ENCODE measurements around the gene ZBTB7A. TPM values are rescaled to one million over a fixed set of nuclear protein-coding genes. Genes with fewer than 3 reads are reported as not detected.
A peak's percentile ranks its signal among the peaks of the same experiment; 100 is the strongest.

The ZBTB7A gene
- total RNA-seq, 2 donors from 2014 or later, result 47.3 to 51.1 TPM

DNA sequence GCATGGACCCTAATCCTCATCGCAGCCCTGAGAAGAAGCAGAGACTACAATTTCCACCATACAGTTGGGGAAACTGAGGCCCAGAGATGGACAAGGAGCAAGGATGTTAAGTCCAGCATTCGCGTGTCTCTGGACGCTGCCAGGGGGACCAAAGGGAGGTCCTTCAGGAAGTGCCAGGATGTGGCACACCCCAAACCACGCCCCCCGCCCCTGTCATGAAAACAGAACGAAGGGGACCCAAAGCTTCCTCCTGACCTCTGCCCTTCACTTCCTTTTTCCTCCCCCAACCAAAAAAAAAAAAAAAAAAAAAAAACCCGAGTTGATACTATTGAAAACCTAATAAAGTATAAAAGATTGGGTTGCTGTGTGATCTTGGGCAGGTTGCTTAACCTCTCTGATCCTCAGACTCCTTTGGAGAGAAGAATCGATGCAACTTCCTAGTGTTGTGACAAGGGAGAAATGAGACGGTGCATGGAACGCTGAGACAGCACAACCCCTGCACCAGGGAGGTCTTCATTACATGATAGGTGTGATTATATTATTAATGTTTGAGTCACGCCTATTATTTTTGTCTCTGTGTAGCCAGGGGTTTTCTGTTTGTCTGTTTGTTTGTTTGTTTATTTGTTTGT is 2.7 kb upstream of the ZBTB7A start:
- no peak for DNase-seq
- Mint-ChIP-seq H3K36me3 (ENCODE audit: low read depth) (peaks cover 2% of the 10 kb centered on the region), H3K27me3 (no peaks in the 10 kb centered on the region), H3K27ac (peak overlapping the region; percentile 85), H3K4me3 (peak overlapping the region; percentile 89), H3K4me1 (peaks cover 15% of the 10 kb centered on the region)
- ATAC-seq, result no peak
- H3K9me3 ChIP-seq (ENCODE audit: control insufficient read depth, low read length, poor library complexity, severe bottlenecking), result no peaks in the 10 kb centered on the region

DNA sequence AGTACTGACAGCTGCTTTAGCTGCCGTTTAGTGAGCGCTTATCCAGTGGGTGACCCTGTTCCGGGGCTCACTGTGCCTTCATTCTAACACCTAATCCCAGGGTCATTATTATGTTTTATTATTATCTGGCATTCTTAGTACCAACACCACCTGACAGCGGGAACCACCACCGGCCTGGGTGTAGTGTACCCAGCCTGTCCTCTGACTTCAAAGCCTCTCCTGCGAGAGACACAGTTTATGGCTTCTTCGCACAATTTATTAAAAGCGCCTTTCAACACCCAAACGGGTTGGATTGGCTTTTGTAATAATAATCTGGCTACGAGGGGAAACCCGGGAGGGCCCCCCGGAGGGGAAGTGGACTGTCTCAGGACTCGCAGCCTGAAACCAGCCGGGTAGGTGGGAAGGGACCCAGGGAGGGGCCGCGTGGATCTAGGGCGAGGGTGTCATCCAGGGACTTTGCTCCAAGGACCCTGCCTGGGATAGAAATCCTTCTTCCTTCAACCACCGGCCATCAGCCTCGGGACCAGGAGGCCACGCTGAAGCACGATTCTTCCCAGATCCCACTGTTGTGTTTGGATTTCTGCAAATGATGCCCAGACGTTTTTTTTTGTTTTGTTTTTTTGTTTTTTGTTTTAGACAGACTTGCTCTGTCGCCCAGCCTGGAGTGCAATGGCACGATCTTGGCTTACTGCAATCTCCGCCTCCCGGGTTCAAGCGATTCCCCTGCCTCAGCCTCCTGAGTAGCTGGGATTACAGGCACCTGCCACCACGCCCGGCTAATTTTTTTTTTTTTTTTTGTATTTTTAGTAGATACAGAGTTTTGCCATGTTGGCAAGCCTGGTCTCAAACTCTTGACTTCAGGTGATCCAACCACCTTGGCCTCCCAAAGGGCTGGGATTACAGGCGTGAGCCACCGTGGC is 1.6 kb upstream of the ZBTB7A start:
- H3K27me3 Mint-ChIP-seq, result no peaks in the 10 kb centered on the region
- H3K27ac Mint-ChIP-seq, result peak overlapping the region; percentile 85
- DNase-seq (no peak), ATAC-seq (no peak)
- H3K4me3 Mint-ChIP-seq, result peak overlapping the region; percentile 89
- H3K9me3 ChIP-seq (ENCODE audit: control insufficient read depth, low read length, poor library complexity, severe bottlenecking), result no peaks in the 10 kb centered on the region
- H3K36me3 Mint-ChIP-seq (ENCODE audit: low read depth), result peaks cover 2% of the 10 kb centered on the region
- H3K4me1 Mint-ChIP-seq, result peaks cover 17% of the 10 kb centered on the region

DNA sequence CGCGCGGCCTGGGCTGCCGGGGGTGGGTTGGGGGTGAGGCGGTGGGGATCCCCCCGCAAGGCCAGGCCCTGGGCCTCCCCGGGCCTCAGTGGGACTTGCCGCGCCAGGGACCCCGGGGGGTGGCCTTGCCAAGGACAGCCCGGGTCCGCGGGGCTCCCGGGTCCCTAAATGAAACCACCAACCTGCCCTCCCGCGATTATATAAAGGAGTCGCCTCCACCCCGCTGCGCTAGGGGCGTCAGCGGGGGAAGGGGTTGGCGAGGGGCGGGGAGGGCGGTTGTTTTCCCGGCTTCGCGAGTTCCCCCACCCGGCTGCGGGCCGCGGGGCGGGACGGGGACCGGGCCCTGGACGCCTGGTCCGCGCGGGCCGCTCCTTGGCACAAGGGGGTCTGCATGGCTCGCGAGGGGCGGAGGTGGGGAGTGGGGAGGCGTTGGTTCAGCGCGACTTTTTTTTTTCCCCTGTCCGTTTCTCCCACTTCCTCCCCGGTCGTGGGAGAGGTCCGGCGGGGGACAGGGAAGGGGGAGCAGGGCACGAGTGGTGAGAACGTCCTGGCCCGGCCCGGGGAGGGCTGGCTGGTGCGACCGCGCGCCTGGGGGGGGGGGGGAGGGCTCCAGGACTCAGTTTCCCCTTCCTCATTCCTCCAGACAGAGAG is 822 bp upstream of the ZBTB7A start:
- DNase-seq, result no peak
- peak; percentile 7 for ATAC-seq
- Mint-ChIP-seq H3K36me3 (ENCODE audit: low read depth) (peaks cover 2% of the 10 kb centered on the region), H3K4me1 (peaks cover 21% of the 10 kb centered on the region), H3K27ac (peak overlapping the region; percentile 85), H3K4me3 (peak overlapping the region; percentile 89), H3K27me3 (no peaks in the 10 kb centered on the region)
- no peaks in the 10 kb centered on the region for H3K9me3 ChIP-seq (ENCODE audit: control insufficient read depth, low read length, poor library complexity, severe bottlenecking)

DNA sequence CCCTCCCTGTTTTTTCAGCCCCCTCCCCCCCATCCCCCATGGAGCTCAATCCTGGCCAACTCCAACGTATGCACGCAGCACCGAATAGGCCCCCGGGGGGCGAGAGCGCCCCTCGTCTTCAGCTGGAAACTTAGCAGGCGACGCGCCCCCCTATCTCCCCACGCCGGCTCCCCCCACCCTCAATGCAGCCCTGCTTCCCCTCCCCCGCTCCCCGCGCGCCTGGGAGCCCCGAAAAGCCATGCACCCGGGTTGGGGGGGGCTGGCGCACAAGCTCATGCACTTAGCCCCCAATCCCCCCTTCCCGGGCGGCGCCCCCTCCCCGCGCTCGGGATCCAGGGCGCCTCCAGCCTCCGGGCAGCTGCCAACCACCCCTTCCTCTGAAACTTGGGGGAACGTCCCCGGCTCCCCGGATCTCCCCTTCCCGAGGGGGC is 508 bp downstream of the ZBTB7A start:
- no peaks in the 10 kb centered on the region for H3K27me3 Mint-ChIP-seq
- no peak overlapping the region for H3K27ac Mint-ChIP-seq
- peaks cover 25% of the 10 kb centered on the region for H3K4me1 Mint-ChIP-seq
- DNase-seq (peak in 2 of 3 donors; percentile 45 to 49), ATAC-seq (no peak)
- H3K9me3 ChIP-seq (ENCODE audit: control insufficient read depth, low read length, poor library complexity, severe bottlenecking), result no peaks in the 10 kb centered on the region
- peaks cover 2% of the 10 kb centered on the region for H3K36me3 Mint-ChIP-seq (ENCODE audit: low read depth)
- H3K4me3 Mint-ChIP-seq, result peak overlapping the region; percentile 67

DNA sequence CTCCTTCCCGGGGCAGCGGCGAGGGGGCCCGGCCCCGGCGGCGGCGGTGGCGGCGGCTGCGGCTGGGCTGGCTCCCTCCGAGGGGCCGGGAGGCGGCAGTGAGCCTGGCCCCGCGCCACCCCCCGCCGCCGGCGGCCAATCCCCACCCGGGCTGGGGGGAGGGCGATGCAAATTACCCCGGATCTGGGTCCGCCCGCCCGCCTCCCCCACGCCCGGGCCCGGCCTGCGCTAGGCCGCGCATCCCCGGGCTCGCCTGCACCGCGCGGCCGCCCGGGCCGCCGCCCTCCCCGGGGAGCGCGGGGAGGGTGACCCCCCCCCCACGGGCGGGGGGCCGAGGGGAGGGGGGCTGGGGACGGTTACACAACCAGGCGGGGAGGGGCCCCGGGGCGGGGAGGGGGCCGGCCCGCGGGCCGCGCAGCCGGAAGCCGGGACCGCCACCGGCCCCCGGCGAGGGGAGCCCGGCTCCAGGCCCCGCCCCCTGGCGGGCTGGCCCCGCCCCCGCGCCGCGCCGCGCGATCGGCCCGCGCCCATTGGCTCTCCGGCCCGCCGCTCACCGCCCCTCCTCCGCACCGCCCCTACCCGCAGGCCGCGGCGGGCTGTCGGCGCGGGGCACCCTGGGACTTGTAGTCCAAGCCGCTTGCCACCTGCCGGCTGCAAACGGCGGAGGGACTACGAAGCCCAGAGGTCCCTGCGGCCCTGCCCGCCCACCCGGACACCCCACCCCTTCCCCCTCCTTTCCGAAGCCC is 1.1 kb downstream of the ZBTB7A start:
- H3K4me3 Mint-ChIP-seq, result peak overlapping the region; percentile 67
- H3K27ac Mint-ChIP-seq, result no peak overlapping the region
- DNase-seq, result peak; percentile 98 to 99 (median 98)
- H3K27me3 Mint-ChIP-seq, result no peaks in the 10 kb centered on the region
- ATAC-seq, result peak; percentile 83
- peaks cover 2% of the 10 kb centered on the region for H3K36me3 Mint-ChIP-seq (ENCODE audit: low read depth)
- no peaks in the 10 kb centered on the region for H3K9me3 ChIP-seq (ENCODE audit: control insufficient read depth, low read length, poor library complexity, severe bottlenecking)
- peaks cover 25% of the 10 kb centered on the region for H3K4me1 Mint-ChIP-seq

DNA sequence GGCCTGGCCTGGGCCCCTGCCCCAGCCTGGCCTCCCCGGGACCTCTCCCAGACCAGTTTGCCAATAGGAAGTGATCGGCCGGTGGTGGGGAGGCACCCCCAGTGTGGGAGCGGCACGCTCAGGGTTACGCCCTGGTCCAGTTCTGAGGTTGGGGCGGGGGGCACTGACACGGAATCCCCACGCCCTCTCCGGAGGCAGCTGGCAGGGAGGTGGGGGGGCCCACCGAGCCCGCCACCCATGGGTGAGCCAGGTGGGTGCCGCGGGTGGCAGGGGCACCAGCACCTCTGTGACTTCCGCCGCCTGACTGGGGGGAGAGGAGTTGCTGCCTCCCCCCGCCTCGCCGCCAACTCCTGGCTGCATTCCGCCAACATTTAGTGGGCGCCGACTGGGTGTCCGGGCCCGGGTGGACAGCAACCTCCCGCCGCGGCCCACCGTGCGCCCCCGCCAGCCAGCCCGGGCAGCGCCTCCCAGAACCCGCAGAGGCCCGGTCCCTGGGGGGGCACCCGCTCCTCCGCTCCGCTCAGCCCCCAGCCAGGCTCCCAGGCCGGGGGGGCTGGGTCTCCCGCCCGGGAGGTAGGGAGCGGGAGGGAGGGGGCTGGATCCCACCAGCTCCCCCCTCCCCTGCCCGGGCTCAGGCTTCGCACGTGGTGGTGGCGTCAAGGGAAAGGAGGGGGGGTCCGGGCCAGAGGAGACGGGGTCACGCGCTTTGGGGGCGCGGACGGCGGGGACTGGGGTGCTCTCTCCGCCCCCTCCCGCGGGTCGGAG is 2.0 kb downstream of the ZBTB7A start:
- H3K4me3 Mint-ChIP-seq, result peak overlapping the region; percentile 90
- H3K36me3 Mint-ChIP-seq (ENCODE audit: low read depth), result peaks cover 2% of the 10 kb centered on the region
- peak overlapping the region; percentile 88 for H3K27ac Mint-ChIP-seq
- no peaks in the 10 kb centered on the region for H3K9me3 ChIP-seq (ENCODE audit: control insufficient read depth, low read length, poor library complexity, severe bottlenecking)
- ATAC-seq (no peak), DNase-seq (peak in 2 of 3 donors; percentile 41 to 46)
- H3K27me3 Mint-ChIP-seq, result no peaks in the 10 kb centered on the region
- peaks cover 27% of the 10 kb centered on the region for H3K4me1 Mint-ChIP-seq

DNA sequence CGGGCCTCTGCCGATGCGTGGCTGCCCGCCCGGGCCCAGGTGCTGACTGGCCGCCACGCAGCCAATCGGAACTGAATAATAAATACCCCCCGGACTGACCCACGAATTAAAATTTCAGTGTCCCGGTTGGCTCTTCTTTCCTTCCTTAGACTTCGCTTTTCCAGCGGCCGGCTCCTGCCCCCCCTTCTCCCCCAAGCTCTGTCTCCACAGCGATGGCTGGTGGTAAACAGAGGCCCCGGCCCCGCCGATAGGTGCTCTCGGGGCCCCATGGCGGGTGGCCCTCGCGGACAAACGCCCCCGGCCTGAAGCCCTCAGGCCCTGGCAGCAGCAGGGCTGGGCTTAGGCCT is 2.6 kb downstream of the ZBTB7A start:
- peak overlapping the region; percentile 88 for H3K27ac Mint-ChIP-seq
- H3K9me3 ChIP-seq (ENCODE audit: control insufficient read depth, low read length, poor library complexity, severe bottlenecking), result no peaks in the 10 kb centered on the region
- no peak for DNase-seq
- H3K27me3 Mint-ChIP-seq, result no peaks in the 10 kb centered on the region
- peaks cover 26% of the 10 kb centered on the region for H3K4me1 Mint-ChIP-seq
- peaks cover 2% of the 10 kb centered on the region for H3K36me3 Mint-ChIP-seq (ENCODE audit: low read depth)
- H3K4me3 Mint-ChIP-seq, result peak overlapping the region; percentile 90
- ATAC-seq, result no peak

DNA sequence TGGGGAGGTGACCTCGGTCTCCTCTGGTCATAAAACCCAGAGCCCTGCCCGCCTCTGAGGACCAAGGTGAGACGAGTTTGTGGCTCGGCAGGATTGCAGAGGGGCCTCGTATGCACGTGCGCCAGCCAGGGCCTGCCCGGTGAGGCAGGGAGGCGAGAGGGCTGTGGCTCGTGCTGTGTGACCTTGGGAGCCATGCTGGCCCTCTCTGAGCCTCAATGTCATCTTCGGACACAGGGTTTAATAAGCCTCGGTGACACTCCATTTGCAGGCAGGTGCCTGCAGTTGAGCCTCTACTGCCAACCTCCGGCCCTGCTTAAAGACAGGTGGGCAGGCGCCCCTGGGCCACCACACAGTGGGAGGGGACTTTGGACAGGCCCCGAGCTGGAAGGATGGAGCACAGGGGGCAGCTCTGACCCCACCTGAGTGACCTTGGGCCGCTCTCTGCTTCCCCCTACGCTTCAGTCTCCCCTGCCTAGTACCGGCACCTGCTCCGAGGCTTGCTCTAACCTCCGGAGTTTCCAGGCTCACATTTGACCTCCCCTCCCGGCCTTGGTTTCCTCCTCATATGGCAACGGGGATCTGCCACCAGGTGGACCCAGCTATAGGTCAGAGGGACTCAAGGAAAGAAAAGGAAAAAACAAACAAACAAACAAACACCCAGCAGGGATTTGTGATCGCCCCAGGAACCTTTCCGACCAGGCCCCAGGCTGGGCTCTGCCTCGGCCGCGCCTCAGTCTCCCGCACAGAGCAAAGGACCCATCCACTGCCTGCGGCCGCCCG is 3.1 kb downstream of the ZBTB7A start:
- Mint-ChIP-seq H3K4me1 (peaks cover 23% of the 10 kb centered on the region), H3K27me3 (no peaks in the 10 kb centered on the region), H3K4me3 (peak overlapping the region; percentile 90), H3K27ac (peak overlapping the region; percentile 88), H3K36me3 (ENCODE audit: low read depth) (peaks cover 2% of the 10 kb centered on the region)
- no peak for DNase-seq
- no peaks in the 10 kb centered on the region for H3K9me3 ChIP-seq (ENCODE audit: control insufficient read depth, low read length, poor library complexity, severe bottlenecking)
- no peak for ATAC-seq

DNA sequence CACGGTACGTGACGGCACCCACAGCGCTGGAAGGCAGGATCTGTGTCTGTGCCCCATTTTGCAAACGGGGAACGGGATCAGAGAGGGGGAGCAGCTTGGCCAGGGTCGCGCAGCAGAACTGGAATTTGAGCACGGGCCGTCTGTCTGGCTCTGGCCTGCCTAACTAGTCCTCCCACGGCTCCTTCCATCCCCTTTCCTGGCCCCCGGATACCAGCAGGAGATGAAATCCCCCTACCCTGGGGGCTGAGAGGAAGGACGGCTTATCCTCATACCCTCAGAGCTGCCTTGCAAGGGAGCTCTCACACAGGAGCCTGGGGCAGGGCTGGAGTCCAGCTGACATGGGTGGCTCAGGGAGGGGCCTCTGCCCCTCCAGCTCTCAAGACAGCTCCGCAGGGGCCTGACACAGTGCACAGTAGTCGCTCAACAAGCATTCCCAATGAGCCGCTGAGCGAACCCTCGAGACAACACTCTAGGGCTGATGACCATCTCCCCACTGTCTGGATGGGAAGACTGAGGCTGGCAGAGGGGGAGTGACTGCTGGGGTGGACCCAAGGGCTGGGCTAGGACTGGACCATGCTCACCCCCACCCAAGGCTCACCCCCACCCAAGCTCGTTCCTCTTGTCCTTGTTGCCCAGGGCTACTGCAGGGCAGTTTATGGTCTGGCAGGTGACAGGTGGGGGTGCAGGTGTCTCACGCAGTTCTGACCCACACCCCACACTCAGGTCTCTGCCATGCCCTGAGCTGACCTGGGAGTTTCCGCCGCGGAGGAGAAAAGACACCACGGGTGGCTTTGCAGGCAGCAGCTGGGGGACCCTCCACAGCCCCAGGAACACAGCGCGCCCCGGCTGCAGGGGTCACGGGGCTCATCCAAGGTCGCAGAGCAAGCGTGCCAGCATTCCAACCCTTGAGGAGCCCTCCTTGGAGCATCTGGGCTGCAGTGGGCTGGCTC is 4.0 kb downstream of the ZBTB7A start:
- peaks cover 20% of the 10 kb centered on the region for H3K4me1 Mint-ChIP-seq
- no peaks in the 10 kb centered on the region for H3K9me3 ChIP-seq (ENCODE audit: control insufficient read depth, low read length, poor library complexity, severe bottlenecking)
- H3K36me3 Mint-ChIP-seq (ENCODE audit: low read depth), result peaks cover 2% of the 10 kb centered on the region
- DNase-seq, result no peak
- no peaks in the 10 kb centered on the region for H3K27me3 Mint-ChIP-seq
- ATAC-seq, result no peak
- peak overlapping the region; percentile 90 for H3K4me3 Mint-ChIP-seq
- peak overlapping the region; percentile 88 for H3K27ac Mint-ChIP-seq

DNA sequence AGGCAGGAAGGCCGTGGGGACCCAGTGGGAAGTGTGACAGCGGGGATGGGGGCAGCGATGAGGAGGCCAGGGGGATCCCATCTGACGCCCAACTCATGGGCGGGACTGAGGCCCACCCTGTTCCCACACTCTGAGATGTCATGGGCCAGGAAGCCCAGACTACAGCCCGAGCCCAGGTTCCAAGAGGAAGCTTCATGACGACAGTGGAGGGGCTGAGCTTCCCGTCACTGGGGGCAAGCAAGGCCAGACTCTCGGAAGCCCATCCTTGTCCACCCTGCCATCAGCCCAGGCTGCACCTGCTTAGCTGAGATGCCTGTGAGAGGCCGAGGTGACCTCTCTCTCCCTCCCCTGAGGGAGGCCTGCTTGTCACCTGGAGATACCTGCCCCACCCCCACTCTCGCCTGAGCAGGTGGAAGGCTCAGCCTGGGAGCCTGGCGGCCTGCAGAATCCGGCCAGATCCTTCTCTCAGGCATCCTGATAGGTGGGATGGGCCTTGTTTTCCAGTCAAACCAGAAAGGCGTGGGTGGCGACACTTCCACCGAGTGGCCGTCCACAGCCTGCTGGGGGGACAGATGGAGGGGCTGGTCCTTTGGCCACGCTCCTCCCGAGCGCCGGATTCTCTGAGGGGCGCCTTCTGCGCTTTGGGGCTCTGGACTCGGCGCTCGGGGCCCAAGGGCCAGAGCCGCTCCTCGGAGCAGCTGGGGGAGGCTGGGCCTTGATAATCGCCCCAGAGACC is 4.8 kb downstream of the ZBTB7A start:
- Mint-ChIP-seq H3K27me3 (no peaks in the 10 kb centered on the region), H3K4me1 (peaks cover 21% of the 10 kb centered on the region), H3K36me3 (ENCODE audit: low read depth) (peaks cover 2% of the 10 kb centered on the region), H3K27ac (peak overlapping the region; percentile 88), H3K4me3 (no peak overlapping the region)
- DNase-seq (no peak), ATAC-seq (no peak)
- H3K9me3 ChIP-seq (ENCODE audit: control insufficient read depth, low read length, poor library complexity, severe bottlenecking), result no peaks in the 10 kb centered on the region

Data from T-helper 17 cell (primary cell).